Heart left ventricle (tissue), 13 donors: ENCODE data around the gene ATP1A2.

ENCODE experiments used
- CTCF ChIP-seq, 12 donors: fragments of 200-600 bp; sonication (generic) in 4 of 12; IDR thresholded peaks; one replicate each; pipeline versions ENCODE4 v1.5.0 to v1.8.0; 2018 to 2022; ENCODE audit warnings: antibody characterized with exemption in 12 of 12, mild to moderate bottlenecking in 5 of 12
- POLR2A ChIP-seq, 2 donors: fragments of 450-650 bp; IDR thresholded peaks; one replicate each; pipeline ENCODE4 v1.6.1; 2017; ENCODE audit warnings: antibody characterized with exemption in 2 of 2, mild to moderate bottlenecking in 2 of 2, moderate library complexity in 2 of 2
- donor health status: ischemic (EF 13 %, LVEDD 7.1; RV severe dilation, severe dysfunction).
- donor health status: DM: no; HTN: yes; CAD: no.
- donor health status: DM: no; HTN: no; CAD: no.
- donor health status: ischemic (EF 25% LVEDD 6.9; RV normal size, moderate dysfunction).
- donor health status: ischemic (EF 25% LVEDD 5.7; RV mildly dilated, moderate dysfunction).
- donor health status: ischemic (EF 35%, LVEDD 5.7; RV mildly dilated, moderate dysfunction).
- donor health status: nonischemic (EF 11% LVEDD 7.7; RV severe dilation, severe dysfunction).
- donor health status: DM: yes; HTN: yes; CAD: no.
- donor health status: PGD.
- donor health status: ischemic (EF 29% LVEDD 5.4; RV normal size, mild dysfunction).
- donor health status: nonischemic (EF 23%, LVEDD 6.1; RV moderate dilation, normal function).

DNA sequence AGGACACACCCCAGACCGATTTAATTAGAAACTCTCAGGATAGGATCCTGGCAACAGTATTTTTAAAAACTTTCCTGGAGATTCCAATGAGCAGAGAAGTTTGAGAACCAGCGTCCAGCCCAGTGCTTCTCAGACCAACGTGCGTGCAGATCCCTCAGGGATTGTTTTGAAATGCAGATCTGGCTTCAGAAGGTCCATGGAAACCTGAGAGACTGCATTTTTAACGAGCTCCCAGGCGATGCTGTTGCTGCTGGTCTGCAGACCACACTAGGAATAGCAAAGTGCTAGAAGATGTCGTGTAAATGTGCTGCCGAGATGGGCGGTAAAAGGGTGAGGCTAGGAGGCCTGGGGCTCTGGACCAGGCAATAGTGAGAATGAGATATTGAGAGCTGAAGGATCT is 56.4 kb downstream of the ATP1A2 start:
- TF ChIP-seq CTCF (IDR thresholded peaks at IDR 0.05) (no peak), POLR2A (IDR thresholded peaks at IDR 0.05) (no peak)
